Ishikawa (cell line): Measurements from ENCODE around the gene TRAPPC8.

Experiments
- CEBPB ChIP-seq: IDR thresholded peaks from 2 replicates; pipeline ENCODE4 v1.6.1; 2012
- CREB1 ChIP-seq: IDR thresholded peaks from 2 replicates; pipeline ENCODE4 v1.6.1; 2012; ENCODE audit warnings: low read depth
- EP300 ChIP-seq: IDR thresholded peaks from 2 replicates; pipeline ENCODE4 v1.6.1; 2012; ENCODE audit warnings: borderline replicate concordance
- FOXM1 ChIP-seq: IDR thresholded peaks from 2 replicates; pipeline ENCODE4 v1.6.1; 2012; ENCODE audit warnings: low read depth, borderline replicate concordance
- NFIC ChIP-seq: IDR thresholded peaks from 2 replicates; pipeline ENCODE4 v1.6.1; 2012
- RAD21 ChIP-seq: IDR thresholded peaks from 2 replicates; pipeline ENCODE4 v1.6.1; 2012; ENCODE audit warnings: low read depth
- TAF1 ChIP-seq: IDR thresholded peaks from 2 replicates; pipeline ENCODE4 v1.6.1; 2012; ENCODE audit warnings: low read depth, mild to moderate bottlenecking
- TCF12 ChIP-seq: IDR thresholded peaks from 2 replicates; pipeline ENCODE4 v1.6.1; 2012; ENCODE audit warnings: low read depth
- TEAD4 ChIP-seq: IDR thresholded peaks from 2 replicates; pipeline ENCODE4 v1.6.1; 2012
- YY1 ChIP-seq: IDR thresholded peaks from 2 replicates; pipeline ENCODE4 v1.6.1; 2012; ENCODE audit warnings: low read depth
- TF ChIP-seq, protein P1 (sequence below): IDR thresholded peaks from 2 replicates; pipeline ENCODE4 v1.6.1; 2012
- TF ChIP-seq, protein P2 (sequence below): IDR thresholded peaks from 2 replicates; pipeline ENCODE4 v1.6.1; 2012

DNA sequence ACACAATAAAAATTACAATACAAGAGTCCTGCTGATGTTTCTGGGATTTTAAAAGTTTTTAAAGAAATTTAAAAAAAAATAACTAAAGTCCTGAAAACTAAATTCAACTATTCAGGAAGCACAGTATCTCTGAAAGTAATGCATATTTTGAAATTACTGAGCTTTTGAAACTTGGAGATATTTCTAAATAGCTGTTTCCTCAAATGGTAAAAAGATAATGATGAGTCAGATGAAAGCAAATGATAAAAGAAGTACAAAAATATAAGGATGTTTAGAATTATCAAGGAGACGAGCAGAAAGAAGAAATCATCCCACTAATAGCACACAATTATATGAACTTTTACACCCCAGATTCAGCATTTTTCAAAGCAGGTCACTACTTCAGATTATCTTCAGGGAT, 92.1 kb downstream of the TRAPPC8 start:
- TF ChIP-seq TAF1 (no peak), EP300 (no peak), RAD21 (no peak), CEBPB (no peak), NFIC (no peak), TCF12 (no peak), FOXM1 (no peak), CREB1 (no peak), YY1 (no peak), TEAD4 (no peak)
- TF ChIP-seq, protein P1, sequence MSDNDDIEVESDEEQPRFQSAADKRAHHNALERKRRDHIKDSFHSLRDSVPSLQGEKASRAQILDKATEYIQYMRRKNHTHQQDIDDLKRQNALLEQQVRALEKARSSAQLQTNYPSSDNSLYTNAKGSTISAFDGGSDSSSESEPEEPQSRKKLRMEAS = no peak
- TF ChIP-seq, protein P2, sequence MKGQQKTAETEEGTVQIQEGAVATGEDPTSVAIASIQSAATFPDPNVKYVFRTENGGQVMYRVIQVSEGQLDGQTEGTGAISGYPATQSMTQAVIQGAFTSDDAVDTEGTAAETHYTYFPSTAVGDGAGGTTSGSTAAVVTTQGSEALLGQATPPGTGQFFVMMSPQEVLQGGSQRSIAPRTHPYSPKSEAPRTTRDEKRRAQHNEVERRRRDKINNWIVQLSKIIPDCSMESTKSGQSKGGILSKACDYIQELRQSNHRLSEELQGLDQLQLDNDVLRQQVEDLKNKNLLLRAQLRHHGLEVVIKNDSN = no peak
